DMS53 (cell line): Measurements from ENCODE around the gene GRB7.
"Not testable (repeated sequence)": the region's sequence is repeated elsewhere in the genome, so short reads cannot be mapped to it uniquely, and the experiment has no call there.

ENCODE experiments used
- DNase-seq: peaks from one replicate; lab custom pipeline; 2025; lab: John Stamatoyannopoulos, UW

The GRB7 gene

DNA sequence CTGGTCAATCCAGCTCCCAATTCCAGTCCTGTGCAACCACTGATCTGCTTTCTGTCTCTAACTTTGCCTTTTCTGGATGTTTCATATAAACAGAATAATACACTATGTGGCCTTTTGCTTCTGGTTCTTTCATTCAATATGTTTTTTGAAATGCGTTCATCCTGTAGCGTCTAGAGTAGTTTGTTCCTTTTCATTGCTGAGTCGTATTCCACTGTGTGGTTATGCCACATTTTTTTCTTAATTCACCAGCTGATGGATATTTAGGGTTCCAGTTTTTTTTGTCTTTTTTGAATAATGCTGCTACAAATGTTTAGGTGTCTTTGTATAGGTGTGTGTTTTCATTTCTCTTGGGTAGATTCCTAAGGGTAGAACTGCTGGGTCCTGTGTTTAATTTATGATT is 5.2 kb upstream of the GRB7 start:
- no peak for DNase-seq

DNA sequence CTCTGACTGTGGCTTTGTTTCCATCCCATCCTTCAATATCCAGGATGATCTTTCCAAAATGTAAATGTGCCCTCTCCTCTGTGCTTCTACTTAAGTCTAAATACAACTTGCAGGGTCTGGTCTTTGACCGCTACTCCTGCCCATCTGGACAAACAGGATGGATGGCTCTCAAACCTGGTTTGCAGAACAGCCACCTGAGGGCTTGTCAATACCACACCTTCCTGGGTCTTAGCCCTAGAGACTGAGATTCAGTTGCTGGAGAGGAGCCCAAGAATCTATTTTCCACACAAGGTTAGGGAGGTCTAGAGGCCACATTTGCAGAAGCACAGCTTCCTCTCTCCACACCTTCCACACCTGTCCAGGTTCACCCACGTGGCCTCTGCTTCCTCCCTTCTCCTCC is 1.9 kb upstream of the GRB7 start:
- no peak for DNase-seq

GRCh38 chr17:39736319-39737165 is 1.2 kb upstream of the GRB7 start:
- DNase-seq = peak; percentile 32

GRCh38 chr17:39737206-39737759 is 455 bp upstream of the GRB7 start:
- DNase-seq = no peak

GRCh38 chr17:39738568-39738901 is 797 bp downstream of the GRB7 start:
- peak; percentile 84 for DNase-seq

GRCh38 chr17:39738983-39739884 is 1.5 kb downstream of the GRB7 start:
- DNase-seq = peak; percentile 91

GRCh38 chr17:39739885-39740356 is 2.2 kb downstream of the GRB7 start:
- DNase-seq = peak; percentile 63

- DNase-seq = peak; percentile 64
Observed at GRCh38 chr17:39740357-39741111, 2.8 kb downstream of the GRB7 start.

DNA sequence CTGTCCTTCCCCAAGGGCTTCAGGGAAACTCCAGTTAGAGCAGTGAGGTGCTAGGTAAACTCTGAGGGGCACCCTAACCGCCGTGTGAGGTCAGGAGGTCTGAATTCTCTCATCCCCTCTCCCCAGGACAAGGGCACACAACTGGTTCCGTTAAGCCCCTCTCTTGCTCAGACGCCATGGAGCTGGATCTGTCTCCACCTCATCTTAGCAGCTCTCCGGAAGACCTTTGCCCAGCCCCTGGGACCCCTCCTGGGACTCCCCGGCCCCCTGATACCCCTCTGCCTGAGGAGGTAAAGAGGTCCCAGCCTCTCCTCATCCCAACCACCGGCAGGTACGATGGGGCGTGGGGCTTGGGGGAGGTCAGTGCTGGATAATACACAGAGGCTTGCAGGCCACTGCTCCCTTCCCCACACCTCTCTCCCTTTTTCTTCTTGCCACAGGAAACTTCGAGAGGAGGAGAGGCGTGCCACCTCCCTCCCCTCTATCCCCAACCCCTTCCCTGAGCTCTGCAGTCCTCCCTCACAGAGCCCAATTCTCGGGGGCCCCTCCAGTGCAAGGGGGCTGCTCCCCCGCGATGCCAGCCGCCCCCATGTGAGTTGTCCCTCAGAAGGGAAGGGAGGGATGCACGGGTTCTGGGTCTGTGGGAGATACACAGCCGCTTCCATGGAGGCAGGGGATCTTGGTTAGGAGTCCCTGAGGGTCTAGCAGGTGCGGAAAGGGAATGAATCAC is 4.6 kb downstream of the GRB7 start:
- no peak for DNase-seq

GRCh38 chr17:39742856-39743436 is 5.2 kb downstream of the GRB7 start:
- DNase-seq = no peak

- DNase-seq = no peak
Observed at GRCh38 chr17:39744075-39744835, 6.5 kb downstream of the GRB7 start.

DNA sequence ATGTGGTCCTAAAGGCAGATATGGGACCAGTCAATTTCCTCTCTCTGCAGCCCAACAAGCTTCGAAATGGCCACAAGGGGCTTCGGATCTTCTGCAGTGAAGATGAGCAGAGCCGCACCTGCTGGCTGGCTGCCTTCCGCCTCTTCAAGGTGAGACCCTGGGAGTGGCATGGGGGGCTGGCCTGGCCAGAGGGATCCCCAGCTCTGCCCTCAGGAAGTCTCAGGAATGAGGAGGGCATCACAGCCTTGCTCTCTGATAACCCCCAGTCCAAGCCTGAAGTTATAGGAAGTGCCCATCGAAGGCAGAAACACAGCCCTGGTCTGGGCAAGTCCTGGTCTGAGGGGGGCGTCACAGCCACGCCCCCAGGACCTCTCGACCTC is 7.1 kb downstream of the GRB7 start:
- DNase-seq = no peak

DNA sequence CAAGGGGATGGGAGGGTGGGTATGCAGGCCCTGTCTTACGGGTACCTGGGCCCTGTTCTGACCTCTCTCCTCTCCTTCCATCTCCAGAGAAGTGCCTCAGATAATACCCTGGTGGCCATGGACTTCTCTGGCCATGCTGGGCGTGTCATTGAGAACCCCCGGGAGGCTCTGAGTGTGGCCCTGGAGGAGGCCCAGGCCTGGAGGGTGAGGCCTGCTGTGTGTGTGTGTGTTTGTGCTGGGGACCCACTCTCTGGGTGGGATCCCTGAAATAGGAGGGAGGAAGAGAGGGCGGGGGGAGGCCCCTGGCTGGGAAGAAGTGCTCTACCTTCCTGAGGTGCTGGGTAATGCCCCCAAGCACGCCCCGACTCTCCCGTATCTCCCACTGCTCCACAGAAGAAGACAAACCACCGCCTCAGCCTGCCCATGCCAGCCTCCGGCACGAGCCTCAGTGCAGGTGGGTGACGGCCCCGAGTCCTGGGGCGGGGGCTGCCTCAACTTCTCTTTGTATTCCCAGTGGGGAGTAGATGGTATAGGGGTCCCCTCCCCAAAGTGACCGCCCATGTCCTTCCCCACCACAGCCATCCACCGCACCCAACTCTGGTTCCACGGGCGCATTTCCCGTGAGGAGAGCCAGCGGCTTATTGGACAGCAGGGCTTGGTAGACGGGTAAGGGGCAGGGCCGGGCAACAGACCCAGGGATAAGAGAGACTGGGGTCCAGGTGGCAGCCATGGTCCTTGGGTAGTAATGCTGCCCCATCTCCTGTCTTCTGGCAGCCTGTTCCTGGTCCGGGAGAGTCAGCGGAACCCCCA is 7.8 kb downstream of the GRB7 start:
- no peak for DNase-seq

- DNase-seq = no peak
Observed at GRCh38 chr17:39746145-39746461, 8.4 kb downstream of the GRB7 start.

DNA sequence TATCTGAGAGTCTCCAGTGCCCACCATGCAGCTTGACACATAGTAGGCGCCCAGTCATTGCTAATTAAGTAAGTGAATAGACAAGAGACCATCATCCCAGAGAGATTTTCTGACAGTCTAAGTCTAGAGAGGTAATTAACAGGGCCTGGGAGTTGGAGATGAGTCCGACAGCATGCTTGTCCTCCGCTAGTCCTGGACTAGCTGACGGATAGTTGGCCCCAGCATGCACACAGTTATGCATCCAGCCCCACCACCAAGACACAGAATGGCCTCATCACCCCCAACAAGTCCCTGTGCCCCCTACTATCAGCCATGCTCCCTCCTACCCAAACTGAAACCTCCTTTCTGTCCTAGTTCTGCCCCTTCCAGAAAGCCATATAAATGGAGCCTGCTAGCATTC is 10.0 kb downstream of the GRB7 start:
- DNase-seq = no peak

DNA sequence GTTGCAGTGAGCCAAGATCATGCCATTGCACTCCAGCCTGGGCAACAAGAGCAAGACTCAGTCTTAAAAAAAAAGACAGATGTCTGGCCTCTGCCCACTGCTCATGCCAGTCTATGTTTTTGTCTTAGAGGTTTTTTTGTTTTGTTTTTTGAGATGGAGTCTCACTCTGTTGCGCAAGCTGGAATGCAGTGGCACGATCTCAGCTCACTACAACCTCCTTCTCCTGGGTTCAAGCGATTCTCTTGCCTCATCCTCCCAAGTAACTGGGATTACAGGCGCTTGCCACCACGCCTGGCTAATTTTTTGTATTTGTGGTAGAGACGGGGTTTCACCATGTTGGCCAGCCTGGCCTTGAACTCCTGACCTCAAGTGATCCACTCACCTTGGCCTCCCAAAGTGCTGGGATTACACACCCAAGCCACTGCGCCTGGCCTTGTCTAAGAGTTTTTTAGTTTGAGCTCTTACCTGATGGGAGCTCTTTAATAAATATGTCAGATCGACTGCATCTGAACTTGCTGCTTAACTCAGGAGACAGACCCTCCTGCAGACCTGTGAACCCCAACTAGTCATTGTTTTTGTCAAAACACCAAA is 10.8 kb downstream of the GRB7 start:
- DNase-seq = not testable (repeated sequence)

- DNase-seq = peak; percentile 6
Observed at GRCh38 chr17:39750131-39751015, 12.6 kb downstream of the GRB7 start.

DNA sequence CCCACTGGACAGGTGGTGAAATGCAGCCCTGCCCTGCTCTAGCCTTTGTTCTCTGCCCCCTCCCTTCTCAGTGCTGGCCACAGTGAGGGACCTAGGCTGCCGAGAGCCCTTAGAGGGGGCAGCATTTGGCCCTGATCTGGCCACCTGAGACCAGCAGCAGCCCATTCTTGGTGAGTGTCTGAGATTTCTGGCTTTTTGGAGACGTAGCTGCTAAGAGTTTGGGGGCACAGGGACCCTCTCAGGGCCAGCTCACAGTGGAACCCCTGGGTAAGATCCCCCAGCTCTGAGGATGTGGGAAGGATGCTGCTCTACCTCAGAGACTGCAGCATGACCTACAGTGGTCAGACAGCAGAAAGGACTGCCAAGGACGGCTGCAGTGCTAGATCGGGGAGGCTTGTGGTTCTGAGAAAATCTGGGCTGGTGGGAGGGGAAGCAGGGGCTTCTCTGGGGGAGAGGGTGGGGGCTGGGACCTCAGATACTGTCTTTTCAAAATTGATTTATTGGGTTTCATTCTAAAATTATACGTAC is 13.3 kb downstream of the GRB7 start:
- DNase-seq = no peak
